OCI-LY3 (cell line): ENCODE data around the gene VAV1.

Experiments used
- EZH2phosphoT487 ChIP-seq: fragments of 200-600 bp; shearing (Covaris generic); IDR thresholded peaks from 2 replicates; pipeline ENCODE4 v1.6.1; 2018; ENCODE audit warnings: antibody characterized with exemption, mixed run types, low read depth
- TF ChIP-seq, protein P1 (sequence below): fragments of 200-600, 300-600 bp; sonication (generic); IDR thresholded peaks from 2 replicates; pipeline ENCODE4 v1.5.1; 2014; ENCODE audit warnings: antibody characterized with exemption, low read length, low read depth

DNA sequence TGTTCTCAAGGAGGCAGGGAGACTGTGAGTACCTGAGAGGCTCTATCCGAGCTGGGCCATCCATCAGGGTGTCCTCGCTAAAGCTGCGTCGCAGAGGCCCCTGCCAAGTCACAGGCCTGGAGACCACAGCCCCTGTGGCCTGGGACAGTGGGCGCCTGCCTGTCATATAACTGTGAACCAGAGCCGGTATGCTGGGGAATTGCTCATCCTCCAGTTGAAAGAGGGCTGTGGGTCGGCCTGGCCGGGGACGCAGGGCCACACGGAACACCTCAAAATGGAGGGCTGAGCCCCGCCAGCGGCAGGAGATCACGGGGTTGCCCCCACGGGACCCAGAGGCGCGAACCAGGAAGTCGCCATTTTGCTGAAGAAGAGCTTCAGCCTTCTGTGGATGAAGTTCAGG lies 11.9 kb upstream of the VAV1 start:
- TF ChIP-seq, protein P1, sequence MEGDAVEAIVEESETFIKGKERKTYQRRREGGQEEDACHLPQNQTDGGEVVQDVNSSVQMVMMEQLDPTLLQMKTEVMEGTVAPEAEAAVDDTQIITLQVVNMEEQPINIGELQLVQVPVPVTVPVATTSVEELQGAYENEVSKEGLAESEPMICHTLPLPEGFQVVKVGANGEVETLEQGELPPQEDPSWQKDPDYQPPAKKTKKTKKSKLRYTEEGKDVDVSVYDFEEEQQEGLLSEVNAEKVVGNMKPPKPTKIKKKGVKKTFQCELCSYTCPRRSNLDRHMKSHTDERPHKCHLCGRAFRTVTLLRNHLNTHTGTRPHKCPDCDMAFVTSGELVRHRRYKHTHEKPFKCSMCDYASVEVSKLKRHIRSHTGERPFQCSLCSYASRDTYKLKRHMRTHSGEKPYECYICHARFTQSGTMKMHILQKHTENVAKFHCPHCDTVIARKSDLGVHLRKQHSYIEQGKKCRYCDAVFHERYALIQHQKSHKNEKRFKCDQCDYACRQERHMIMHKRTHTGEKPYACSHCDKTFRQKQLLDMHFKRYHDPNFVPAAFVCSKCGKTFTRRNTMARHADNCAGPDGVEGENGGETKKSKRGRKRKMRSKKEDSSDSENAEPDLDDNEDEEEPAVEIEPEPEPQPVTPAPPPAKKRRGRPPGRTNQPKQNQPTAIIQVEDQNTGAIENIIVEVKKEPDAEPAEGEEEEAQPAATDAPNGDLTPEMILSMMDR = no peak
- no peak for TF ChIP-seq EZH2phosphoT487
